K562 (cell line): ENCODE data around the gene PRSS57. TPM values are rescaled to one million over a fixed set of nuclear protein-coding genes. Genes with fewer than 3 reads are reported as not detected.

ENCODE experiments used
- CCAR2 ChIP-seq: fragments of 200-400 bp; formaldehyde crosslinking; IDR thresholded peaks from 2 replicates; pipeline ENCODE4 v1.6.1; 2017; ENCODE audit warnings: mild to moderate bottlenecking, low read depth, low read length
- ELK1 ChIP-seq: sonication (generic); formaldehyde crosslinking; IDR thresholded peaks from 2 replicates; pipeline ENCODE4 v1.8.1; 2022; ENCODE audit warnings: missing genetic modification reagents
- EP400 ChIP-seq: fragments of 450-650 bp; IDR thresholded peaks from 2 replicates; pipeline ENCODE4 v1.6.1; 2017; ENCODE audit warnings: antibody characterized with exemption, mild to moderate bottlenecking, moderate library complexity
- FOXA3 ChIP-seq, 2 experiments: fragments of 450-650 bp in 1 of 2; sonication (generic) in 1 of 2; formaldehyde crosslinking; IDR thresholded peaks in 1 of 2; conservative IDR thresholded peaks in 1 of 2; 2 replicates each; pipeline versions ENCODE4 v1.4.0 to v1.8.0; 2020 to 2022; ENCODE audit warnings: mild to moderate bottlenecking in 2 of 2, missing genetic modification reagents in 1 of 2
- HMG20B ChIP-seq: fragments of 250-450 bp; sonication (Bioruptor Pico); IDR thresholded peaks from 2 replicates; pipeline ENCODE4 v1.5.0; 2021; ENCODE audit warnings: mild to moderate bottlenecking
- HNRNPK ChIP-seq: fragments of 200-400 bp; formaldehyde crosslinking; IDR thresholded peaks from one replicate; pipeline ENCODE4 v1.6.1; 2018; ENCODE audit warnings: mild to moderate bottlenecking, low read depth, low read length; ENCODE audit not compliant: poor library complexity, severe bottlenecking
- MEF2D ChIP-seq: conservative IDR thresholded peaks from 2 replicates; pipeline ENCODE4 v1.6.1; 2016; ENCODE audit warnings: low read depth, missing genetic modification characterization, missing compliant biosample characterization
- NCOA2 ChIP-seq, 2 experiments: fragments of 450-650 bp; IDR thresholded peaks; 2 replicates each; pipeline ENCODE4 v1.6.1; 2018; ENCODE audit warnings: mild to moderate bottlenecking in 2 of 2, moderate library complexity in 1 of 2; ENCODE audit not compliant: partially characterized antibody in 2 of 2
- NR4A1 ChIP-seq, 2 experiments: fragments of 250-450 bp in 1 of 2; fragments of 450-650 bp in 1 of 2; sonication (Bioruptor Pico) in 1 of 2; IDR thresholded peaks; 2 replicates each; pipeline versions ENCODE4 v1.4.0 to v1.6.1; 2016 to 2020; ENCODE audit warnings: mild to moderate bottlenecking in 2 of 2, missing compliant biosample characterization in 1 of 2, missing genetic modification characterization in 1 of 2, moderate library complexity in 1 of 2
- SMAD1 ChIP-seq: fragments of 150-350 bp; IDR thresholded peaks from 2 replicates; pipeline ENCODE4 v1.6.1; 2014; ENCODE audit warnings: low read length, low read depth; ENCODE audit not compliant: partially characterized antibody
- SMAD3 ChIP-seq: fragments of 450-650 bp; formaldehyde crosslinking; conservative IDR thresholded peaks from 2 replicates; pipeline ENCODE4 v1.4.0; 2020; ENCODE audit warnings: mild to moderate bottlenecking
- TAF1 ChIP-seq: IDR thresholded peaks from 2 replicates; pipeline ENCODE4 v1.6.1; 2011; ENCODE audit warnings: mild to moderate bottlenecking, low read length, moderate library complexity; ENCODE audit not compliant: insufficient read depth, control insufficient read depth, severe bottlenecking; ENCODE audit errors: extremely low read depth
- THAP12 ChIP-seq: fragments of 250-450 bp; sonication (Bioruptor Pico); IDR thresholded peaks from 2 replicates; pipeline ENCODE4 v1.9.0; 2021; ENCODE audit warnings: mild to moderate bottlenecking, inconsistent platforms
- ZNF24 ChIP-seq: fragments of 450-650 bp; IDR thresholded peaks from 2 replicates; pipeline ENCODE4 v1.6.1; 2016
- polyA plus RNA-seq, 8 experiments: library from polyadenylated mRNA; depleted of rRNA in 4 of 8; stranded (reverse) in 5 of 8; unstranded in 3 of 8; fragments of >200 nt; fragmentation: Nextera tagmentation in 2 of 8; fragmentation: Illumina TruSeq in 1 of 8; extraction: Ambion mirVana in 2 of 8; extraction: Trizol in 1 of 8; gene quantifications; 2 replicates each; pipeline versions ENCODE4 v1.2.1 to v1.2.3, GENCODE V29; 2011 to 2014; ENCODE audit warnings: inconsistent platforms in 1 of 8, missing spikeins in 1 of 8
- total RNA-seq, 7 experiments: library from RNA; depleted of rRNA in 6 of 7; stranded (reverse); fragments of >200 nt in 6 of 7; fragmentation: Illumina TruSeq in 2 of 7; extraction: Trizol in 2 of 7; gene quantifications; 2 replicates each; pipeline versions ENCODE4 v1.2.1 to v1.2.3, GENCODE V29; 2011 to 2021; ENCODE audit warnings: low replicate concordance in 1 of 7
- TF ChIP-seq, protein P1 (sequence below): fragments of 250-450 bp; sonication (Bioruptor Pico); IDR thresholded peaks from 2 replicates; pipeline ENCODE4 v1.8.0; 2021; ENCODE audit warnings: borderline replicate concordance, mild to moderate bottlenecking, moderate library complexity; ENCODE audit not compliant: poor library complexity, severe bottlenecking
- TF ChIP-seq, protein P2 (sequence below): sonication (generic); formaldehyde crosslinking; IDR thresholded peaks from 2 replicates; pipeline ENCODE4 v1.8.0; 2022; ENCODE audit warnings: missing genetic modification reagents, mild to moderate bottlenecking, borderline replicate concordance
- TF ChIP-seq, protein P3 (sequence below): fragments of 250-450 bp; sonication (Bioruptor Pico); IDR thresholded peaks from 2 replicates; pipeline ENCODE4 v1.5.0; 2020; ENCODE audit warnings: mild to moderate bottlenecking, borderline replicate concordance

PRSS57 gene
- total and polyA plus RNA-seq, 9 of the 15 experiments (the other 6 are each of a cell fraction or from before 2014, with no cell fraction given), result 0.06 to 2.5 (median 1.3) TPM; not detected in 3

DNA sequence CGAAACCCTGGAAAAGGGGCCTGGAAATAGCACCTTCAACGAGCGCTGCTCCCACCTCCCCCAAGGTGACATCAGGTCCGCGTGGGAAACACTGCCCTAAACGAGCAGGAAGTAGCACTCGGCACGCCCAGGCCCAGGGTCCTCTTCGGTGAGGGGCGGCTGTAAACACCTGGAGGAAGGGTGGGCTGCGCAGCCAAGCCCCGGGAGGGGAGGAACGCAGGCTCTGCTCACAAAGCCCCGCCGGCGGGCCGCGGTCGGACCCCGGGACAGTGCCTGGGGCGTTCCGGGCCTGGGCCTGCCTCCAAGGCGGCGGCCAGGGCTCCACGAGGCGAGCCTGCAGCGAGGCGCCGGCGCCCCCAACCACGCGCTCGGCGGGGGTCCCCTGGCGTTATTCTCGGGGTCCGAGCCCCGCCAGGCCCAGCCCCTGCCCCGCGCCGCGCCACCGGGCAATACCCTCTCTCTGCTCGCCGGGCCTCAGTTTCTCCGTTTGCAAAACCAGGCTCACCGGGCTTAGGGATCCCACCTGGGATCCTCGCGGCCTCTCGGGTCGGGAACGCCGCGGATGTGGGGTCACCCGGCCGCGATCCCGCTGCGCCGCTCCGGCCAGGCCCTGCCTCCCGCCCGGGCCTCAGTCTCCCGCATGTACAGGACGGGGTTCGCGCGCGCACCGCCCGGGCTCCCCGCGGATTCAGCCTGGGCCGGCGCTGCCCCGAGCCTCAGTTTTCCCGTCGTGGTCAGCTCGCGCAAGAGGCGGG, 32.9 kb downstream of the PRSS57 start (continued):
- TF ChIP-seq, protein P1, sequence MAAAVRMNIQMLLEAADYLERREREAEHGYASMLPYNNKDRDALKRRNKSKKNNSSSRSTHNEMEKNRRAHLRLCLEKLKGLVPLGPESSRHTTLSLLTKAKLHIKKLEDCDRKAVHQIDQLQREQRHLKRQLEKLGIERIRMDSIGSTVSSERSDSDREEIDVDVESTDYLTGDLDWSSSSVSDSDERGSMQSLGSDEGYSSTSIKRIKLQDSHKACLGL, result no peak
- TF ChIP-seq, protein P2, sequence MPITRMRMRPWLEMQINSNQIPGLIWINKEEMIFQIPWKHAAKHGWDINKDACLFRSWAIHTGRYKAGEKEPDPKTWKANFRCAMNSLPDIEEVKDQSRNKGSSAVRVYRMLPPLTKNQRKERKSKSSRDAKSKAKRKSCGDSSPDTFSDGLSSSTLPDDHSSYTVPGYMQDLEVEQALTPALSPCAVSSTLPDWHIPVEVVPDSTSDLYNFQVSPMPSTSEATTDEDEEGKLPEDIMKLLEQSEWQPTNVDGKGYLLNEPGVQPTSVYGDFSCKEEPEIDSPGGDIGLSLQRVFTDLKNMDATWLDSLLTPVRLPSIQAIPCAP (CRISPR knock-in tag), result no peak
- no peak for TF ChIP-seq FOXA3 (CRISPR knock-in tag; conservative IDR thresholded peaks at IDR 0.05 in 1 of 2, IDR thresholded peaks at IDR 0.05 in 1 of 2)
- TF ChIP-seq EP400, result peak; percentile 88
- no peak for TF ChIP-seq NR4A1 (CRISPR knock-in tag; IDR thresholded peaks at IDR 0.05)
- no peak for TF ChIP-seq NR4A1 (tag; IDR thresholded peaks at IDR 0.05)
- TF ChIP-seq, protein P3, sequence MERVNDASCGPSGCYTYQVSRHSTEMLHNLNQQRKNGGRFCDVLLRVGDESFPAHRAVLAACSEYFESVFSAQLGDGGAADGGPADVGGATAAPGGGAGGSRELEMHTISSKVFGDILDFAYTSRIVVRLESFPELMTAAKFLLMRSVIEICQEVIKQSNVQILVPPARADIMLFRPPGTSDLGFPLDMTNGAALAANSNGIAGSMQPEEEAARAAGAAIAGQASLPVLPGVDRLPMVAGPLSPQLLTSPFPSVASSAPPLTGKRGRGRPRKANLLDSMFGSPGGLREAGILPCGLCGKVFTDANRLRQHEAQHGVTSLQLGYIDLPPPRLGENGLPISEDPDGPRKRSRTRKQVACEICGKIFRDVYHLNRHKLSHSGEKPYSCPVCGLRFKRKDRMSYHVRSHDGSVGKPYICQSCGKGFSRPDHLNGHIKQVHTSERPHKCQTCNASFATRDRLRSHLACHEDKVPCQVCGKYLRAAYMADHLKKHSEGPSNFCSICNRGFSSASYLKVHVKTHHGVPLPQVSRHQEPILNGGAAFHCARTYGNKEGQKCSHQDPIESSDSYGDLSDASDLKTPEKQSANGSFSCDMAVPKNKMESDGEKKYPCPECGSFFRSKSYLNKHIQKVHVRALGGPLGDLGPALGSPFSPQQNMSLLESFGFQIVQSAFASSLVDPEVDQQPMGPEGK (CRISPR knock-in tag), result no peak
- no peak for TF ChIP-seq MEF2D (tag)
- TF ChIP-seq CCAR2, result no peak
- peak; percentile 26 for TF ChIP-seq TAF1
- no peak for TF ChIP-seq SMAD1
- no peak for TF ChIP-seq SMAD3 (CRISPR knock-in tag)
- no peak for TF ChIP-seq ZNF24
- no peak for TF ChIP-seq THAP12 (CRISPR knock-in tag)
- TF ChIP-seq NCOA2 (IDR thresholded peaks at IDR 0.05; ENCODE audit: partially characterized antibody in 2 of 2), result no peak
- TF ChIP-seq HNRNPK, result no peak
- no peak for TF ChIP-seq ELK1
- no peak for TF ChIP-seq HMG20B (CRISPR knock-in tag)
